ENCODE data around the gene NUDCD3. TPM values are rescaled to one million over a fixed set of nuclear protein-coding genes. Genes with fewer than 3 reads are reported as not detected.

NUDCD3 gene
- polyA plus RNA-seq, 1 experiment, result 61.4 TPM

- Histone ChIP-seq H3K27me3 (ENCODE audit: control insufficient read depth, insufficient read depth, low read length) (peaks cover 3% of the 10 kb centered on the region), H3K9me3 (ENCODE audit: control insufficient read depth, insufficient read depth, low read length) (no peaks in the 10 kb centered on the region), H3K27ac (ENCODE audit: low read depth, low read length) (no peak overlapping the region), H3K4me3 (ENCODE audit: low read depth, low read length) (no peak overlapping the region)
- no peak for TF ChIP-seq CTCF (IDR thresholded peaks at IDR 0.05; ENCODE audit: low read depth, low read length)
- ChIA-PET POLR2A (no interaction called here), CTCF (no interaction called here)
- no peak for DNase-seq (ENCODE audit: low read depth, low spot score)
Measured at GRCh38 chr7:44496385-44496784, 5.9 kb upstream of the NUDCD3 start.

- Histone ChIP-seq H3K27ac (ENCODE audit: low read depth, low read length) (no peak overlapping the region), H3K4me3 (ENCODE audit: low read depth, low read length) (no peak overlapping the region), H3K27me3 (ENCODE audit: control insufficient read depth, insufficient read depth, low read length) (peaks cover 3% of the 10 kb centered on the region), H3K9me3 (ENCODE audit: control insufficient read depth, insufficient read depth, low read length) (no peaks in the 10 kb centered on the region; the same call in 1 of the 2 replicates)
- ChIA-PET POLR2A (no interaction called here), CTCF (no interaction called here)
- TF ChIP-seq CTCF (IDR thresholded peaks at IDR 0.05; ENCODE audit: low read depth, low read length), result no peak
- DNase-seq (ENCODE audit: low read depth, low spot score), result no peak
Measured at GRCh38 chr7:44494960-44495359, 4.5 kb upstream of the NUDCD3 start.

GRCh38 chr7:44491229-44491628, 771 bp upstream of the NUDCD3 start:
- no peaks in the 10 kb centered on the region for H3K27me3 ChIP-seq (ENCODE audit: control insufficient read depth, insufficient read depth, low read length)
- no peaks in the 10 kb centered on the region; the same call in 1 of the 2 replicates for H3K9me3 ChIP-seq (ENCODE audit: control insufficient read depth, insufficient read depth, low read length)
- peak overlapping the region; percentile 99 for H3K27ac ChIP-seq (ENCODE audit: low read depth, low read length)
- CTCF ChIA-PET, result interaction anchor here (0.9 to 4.2 kb wide), 6 partner anchors 14 to 250 kb away, joined by 3 to 38 read pairs (median 4); no protein-coding TSS in a partner anchor
- no peak for TF ChIP-seq CTCF (IDR thresholded peaks at IDR 0.05; ENCODE audit: low read depth, low read length)
- no peak for DNase-seq (ENCODE audit: low read depth, low spot score)
- POLR2A ChIA-PET, result interaction anchor here (1.0 to 1.4 kb wide), 2 partner anchors 11 to 62 kb away, joined by 3 read pairs; no protein-coding TSS in a partner anchor
- peak overlapping the region; percentile 95 for H3K4me3 ChIP-seq (ENCODE audit: low read depth, low read length)

- no peak for DNase-seq (ENCODE audit: low read depth, low spot score)
Measured at GRCh38 chr7:44489955-44490350, 505 bp downstream of the NUDCD3 start.

More at GRCh38 chr7:44489955-44490350, 505 bp downstream of the NUDCD3 start:
- TF ChIP-seq CTCF (IDR thresholded peaks at IDR 0.05; ENCODE audit: low read depth, low read length), result no peak
- Histone ChIP-seq H3K27ac (ENCODE audit: low read depth, low read length) (peak overlapping the region; percentile 24), H3K27me3 (ENCODE audit: control insufficient read depth, insufficient read depth, low read length) (no peaks in the 10 kb centered on the region), H3K4me3 (ENCODE audit: low read depth, low read length) (peak overlapping the region; percentile 95), H3K9me3 (ENCODE audit: control insufficient read depth, insufficient read depth, low read length) (no peaks in the 10 kb centered on the region; the same call in 1 of the 2 replicates)
- ChIA-PET CTCF (interaction anchor here (0.7 to 4.2 kb wide), 7 partner anchors 10 to 249 kb away, joined by 3 to 38 read pairs (median 3); partner anchors contain the start of gene DDX56), POLR2A (interaction anchor here (0.7 to 1.4 kb wide), 3 partner anchors 10 to 289 kb away, joined by 3 to 4 read pairs (median 3); no protein-coding TSS in a partner anchor)

All from AG04450 (cell line).